Tibial nerve (tissue), 4 donors: ENCODE results near the gene NAXE. TPM values are rescaled to one million over a fixed set of nuclear protein-coding genes. Genes with fewer than 3 reads are reported as not detected.
A peak's percentile ranks its signal among the peaks of the same experiment; 100 is the strongest.

Experiments
- DNase-seq, 2 donors: peaks; one replicate each; pipeline ENCODE4 v3.0.0-alpha.2; 2019; ENCODE audit warnings: low spot score in 2 of 2
- H3K27ac ChIP-seq, 4 donors: fragments of 200-600 bp; sonication (generic) in 3 of 4; one replicate each; pipeline ENCODE4 v1.5.1; 2017 to 2019; ENCODE audit warnings: mild to moderate bottlenecking in 1 of 4
- H3K27me3 ChIP-seq, 2 donors: fragments of 200-600 bp; sonication (generic) in 1 of 2; one replicate each; pipeline versions ENCODE4 v1.5.1 to v1.6.0; 2017 to 2019
- H3K36me3 ChIP-seq, 3 donors: fragments of 200-600 bp; sonication (generic); one replicate each; pipeline ENCODE4 v1.5.1; 2018 to 2019
- H3K4me1 ChIP-seq, 4 donors: fragments of 200-600 bp; sonication (generic) in 3 of 4; one replicate each; pipeline ENCODE4 v1.5.1; 2017 to 2019
- H3K4me3 ChIP-seq, 4 donors: fragments of 200-600 bp; sonication (generic) in 3 of 4; one replicate each; pipeline ENCODE4 v1.5.1; 2017 to 2019; ENCODE audit warnings: mild to moderate bottlenecking in 1 of 4, moderate library complexity in 1 of 4
- H3K9me3 ChIP-seq, 4 donors: fragments of 200-600 bp; sonication (generic) in 3 of 4; one replicate each; pipeline ENCODE4 v1.5.1; 2017 to 2019
- CTCF ChIP-seq, 5 experiments: fragments of 200-600 bp in 3 of 5; fragments of 450-650 bp in 2 of 5; sonication (generic) in 3 of 5; IDR thresholded peaks; one replicate each; pipeline ENCODE4 v1.5.1; 2016 to 2019; ENCODE audit warnings: antibody characterized with exemption in 5 of 5, mild to moderate bottlenecking in 3 of 5, moderate library complexity in 2 of 5
- EP300 ChIP-seq, 2 donors: sonication (generic); formaldehyde crosslinking; IDR thresholded peaks; one replicate each; pipeline ENCODE4 v1.6.1; 2017; ENCODE audit warnings: antibody characterized with exemption in 2 of 2, mild to moderate bottlenecking in 1 of 2
- POLR2A ChIP-seq, 2 donors: fragments of 450-650 bp; IDR thresholded peaks; one replicate each; pipeline ENCODE4 v1.6.1; 2017; ENCODE audit warnings: antibody characterized with exemption in 2 of 2, mild to moderate bottlenecking in 2 of 2, moderate library complexity in 2 of 2
- WGBS, 2 donors: methylation state at CpG; one replicate each; pipeline ENCODE4 v1.1.5; 2018; 5-methylcytosine and 5-hydroxymethylcytosine counted together
- total RNA-seq, 4 donors: library from RNA; depleted of rRNA; stranded (reverse); fragments of >200 nt; gene quantifications; one replicate each; pipeline ENCODE4 v1.1.0, GENCODE V29; 2016

NAXE gene
- total RNA-seq, 4 donors from 2014 or later: 53.1 to 105 (median 82.7) TPM

- DNase-seq: no peak
- H3K36me3 ChIP-seq: no peaks in the 10 kb centered on the region
- TF ChIP-seq EP300 (IDR thresholded peaks at IDR 0.05) (no peak), CTCF (IDR thresholded peaks at IDR 0.05) (no peak), POLR2A (IDR thresholded peaks at IDR 0.05) (no peak)
- H3K9me3 ChIP-seq: no peaks in the 10 kb centered on the region
- H3K27me3 ChIP-seq: no peaks in the 10 kb centered on the region
- 81 to 88% methylated on average over 3 of the region's 3 CpGs for WGBS, 2 donors
- no peak overlapping the region for H3K27ac ChIP-seq
- H3K4me1 ChIP-seq: peaks cover 0 to 4% (median 1%) of the 10 kb centered on the region in 4 donors
- H3K4me3 ChIP-seq: no peak overlapping the region
Observed at GRCh38 chr1:156577550-156577949, 14.0 kb upstream of the NAXE start.

- TF ChIP-seq CTCF (IDR thresholded peaks at IDR 0.05): no peak
- TF ChIP-seq EP300 (IDR thresholded peaks at IDR 0.05): no peak
- TF ChIP-seq POLR2A (IDR thresholded peaks at IDR 0.05): no peak
- Histone ChIP-seq H3K27ac (no peak overlapping the region), H3K4me3 (no peak overlapping the region), H3K27me3 (no peaks in the 10 kb centered on the region), H3K36me3 (no peaks in the 10 kb centered on the region), H3K9me3 (no peaks in the 10 kb centered on the region), H3K4me1 (no peaks in the 10 kb centered on the region)
- WGBS, 2 donors: 38 to 48% methylated on average over 7 of the region's 7 CpGs
- DNase-seq: no peak
Observed at GRCh38 chr1:156578055-156578454, 13.5 kb upstream of the NAXE start.

DNA sequence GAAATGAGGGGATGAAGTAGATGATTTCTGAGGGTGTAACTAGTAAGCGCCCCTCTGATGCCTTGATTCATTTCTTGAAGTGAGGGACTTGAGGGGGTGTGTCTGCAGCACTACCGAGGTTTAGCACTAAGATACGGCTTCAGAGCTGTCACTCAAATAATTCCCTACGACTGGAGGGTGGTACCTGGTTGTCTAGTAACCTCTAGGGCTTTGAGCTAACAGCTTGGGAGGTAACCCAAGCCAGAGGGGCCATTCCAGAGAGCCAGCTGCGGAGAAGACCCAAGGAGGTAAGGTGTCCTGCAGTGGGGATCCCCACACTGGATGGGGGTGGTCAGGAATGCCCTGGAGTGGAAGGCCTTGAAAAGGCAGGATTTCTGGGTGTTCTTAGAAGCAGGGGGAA lies 12.1 kb upstream of the NAXE start, which contains the start of gene TTC24:
Gene TTC24 (plus strand): TSS at position 252 of the 400 bp plus-strand sequence. CDS start 1,642 bp downstream, outside the sequence.
- Histone ChIP-seq H3K36me3 (no peaks in the 10 kb centered on the region), H3K27ac (no peak within 1 kb of the TSS), H3K4me3 (no peak within 1 kb of the TSS), H3K4me1 (peaks cover 0 to 6% (median 0%) of the 10 kb centered on the region in 4 donors), H3K27me3 (no peaks in the 10 kb centered on the region), H3K9me3 (no peaks in the 10 kb centered on the region)
- 77 to 81% methylated on average over 5 of the region's 5 CpGs for WGBS, 2 donors
- TF ChIP-seq EP300 (IDR thresholded peaks at IDR 0.05) (no peak), POLR2A (IDR thresholded peaks at IDR 0.05) (no peak), CTCF (IDR thresholded peaks at IDR 0.05) (no peak)
- no peak for DNase-seq

DNA sequence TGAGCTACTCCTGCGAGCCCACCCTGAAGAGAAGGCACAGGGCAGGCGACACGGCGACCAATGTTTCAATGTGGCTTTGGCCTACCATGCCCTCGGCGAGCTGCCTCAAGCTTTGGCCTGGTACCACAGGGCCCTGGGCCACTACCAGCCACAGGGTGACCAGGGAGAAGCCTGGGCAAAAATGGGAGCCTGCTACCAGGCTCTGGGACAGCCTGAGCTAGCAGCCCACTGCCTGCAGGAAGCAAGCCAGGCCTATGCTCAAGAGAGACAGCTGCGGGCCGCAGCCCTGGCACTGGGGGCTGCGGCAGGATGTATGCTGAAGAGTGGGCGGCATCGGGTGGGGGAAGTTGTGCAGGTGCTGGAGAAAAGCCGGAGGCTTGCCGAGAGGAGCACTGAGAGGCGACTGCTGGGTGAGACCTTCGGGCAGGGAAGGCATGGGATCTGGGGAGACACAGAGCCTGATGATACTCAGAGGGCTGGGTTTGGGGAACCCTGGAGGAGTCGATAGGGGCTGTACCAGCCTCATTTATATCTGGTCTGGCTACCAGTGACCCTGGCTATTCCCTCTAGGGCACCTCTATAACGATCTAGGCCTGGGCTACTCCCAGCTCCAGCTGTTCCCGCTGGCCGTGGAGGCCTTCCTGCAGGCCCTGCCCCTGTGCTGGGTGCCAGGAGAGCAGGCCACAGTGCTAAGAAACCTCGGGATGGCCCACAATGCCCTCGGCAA lies 9.8 kb upstream of the NAXE start:
- 70 to 77% methylated on average over 12 to 21 of the region's 21 CpGs for WGBS, 2 donors
- Histone ChIP-seq H3K27ac (peak overlapping the region in 1 of 4 donors; percentile 23), H3K9me3 (no peaks in the 10 kb centered on the region), H3K4me3 (no peak overlapping the region), H3K36me3 (no peaks in the 10 kb centered on the region), H3K4me1 (peaks cover 0 to 6% (median 0%) of the 10 kb centered on the region in 4 donors), H3K27me3 (no peaks in the 10 kb centered on the region)
- TF ChIP-seq CTCF (IDR thresholded peaks at IDR 0.05) (no peak), EP300 (IDR thresholded peaks at IDR 0.05) (no peak), POLR2A (IDR thresholded peaks at IDR 0.05) (no peak)
- DNase-seq: no peak

GRCh38 chr1:156582388-156583017 lies 9.1 kb upstream of the NAXE start:
- no peak for TF ChIP-seq EP300 (IDR thresholded peaks at IDR 0.05)
- no peak for TF ChIP-seq CTCF (IDR thresholded peaks at IDR 0.05)
- TF ChIP-seq POLR2A (IDR thresholded peaks at IDR 0.05): no peak
- H3K4me3 ChIP-seq: no peak overlapping the region
- H3K27ac ChIP-seq: peak overlapping the region in 1 of 4 donors; percentile 23
- no peaks in the 10 kb centered on the region for H3K36me3 ChIP-seq
- no peak for DNase-seq
- peaks cover 0 to 6% (median 0%) of the 10 kb centered on the region in 4 donors for H3K4me1 ChIP-seq
- H3K9me3 ChIP-seq: no peaks in the 10 kb centered on the region
- 72 to 77% methylated on average over 8 to 9 of the region's 9 CpGs for WGBS, 2 donors
- H3K27me3 ChIP-seq: no peaks in the 10 kb centered on the region
